Endothelial cell of umbilical vein (primary cell): Measurements from ENCODE around the gene CACNA2D1. TPM values are rescaled to one million over a fixed set of nuclear protein-coding genes. Genes with fewer than 3 reads are reported as not detected.

ENCODE experiments used
- BruUV-seq: library from RNA; stranded (reverse); fragments of 400-500 nt; replicated peaks from 2 replicates; lab custom pipeline; 2021; lab: Mats Ljungman, UMichigan
- CTCF ChIA-PET: fragments of 300-600, 350-600 bp; sonication (Branson Sonifier 250); formaldehyde crosslinking; loops from one replicate; lab custom pipeline; 2021; ENCODE audit warnings: antibody characterized with exemption, inconsistent platforms; lab: Charles Lee
- POLR2A ChIA-PET: fragments of 300-600, 350-600 bp; sonication (Branson Sonifier 250); formaldehyde crosslinking; loops from one replicate; lab custom pipeline; 2021; ENCODE audit warnings: antibody characterized with exemption, inconsistent platforms; lab: Charles Lee
- DNase-seq: peaks from one replicate; pipeline ENCODE4 v3.0.0-alpha.2; 2011; ENCODE audit warnings: low read depth, low spot score
- FAIRE-seq: peaks from 2 replicates; lab custom pipeline; 2011; peaks lifted over from hg19 to GRCh38; lab: Jason Lieb, UNC
- H2AFZ ChIP-seq: 2 replicates; pipeline ENCODE4 v1.6.0; 2012; ENCODE audit warnings: low read depth, low read length, control low read depth, inconsistent platforms
- H3K27ac ChIP-seq: 2 replicates; pipeline ENCODE4 v1.5.1; 2011; ENCODE audit warnings: low read depth, mild to moderate bottlenecking, control low read depth, low read length, moderate library complexity; ENCODE audit not compliant: insufficient read depth
- H3K27me3 ChIP-seq, 2 experiments: 2 replicates each; pipeline versions ENCODE4 v1.6.0 to v1.6.1; 2011; ENCODE audit warnings: low read length in 2 of 2, mixed read lengths in 1 of 2; ENCODE audit not compliant: control insufficient read depth in 2 of 2, insufficient read depth in 2 of 2
- H3K36me3 ChIP-seq, 2 experiments: 2 replicates in 1 of 2; 3 replicates in 1 of 2; pipeline ENCODE4 v1.5.1; 2011; ENCODE audit warnings: low read length in 2 of 2, mild to moderate bottlenecking in 1 of 2, moderate library complexity in 1 of 2; ENCODE audit not compliant: control insufficient read depth in 2 of 2, insufficient read depth in 2 of 2; ENCODE audit errors: extremely low read depth in 1 of 2
- H3K4me1 ChIP-seq: 3 replicates; pipeline ENCODE4 v1.5.1; 2011; ENCODE audit warnings: mild to moderate bottlenecking, low read length; ENCODE audit not compliant: control insufficient read depth, insufficient read depth; ENCODE audit errors: extremely low read depth
- H3K4me2 ChIP-seq: 2 replicates; pipeline ENCODE4 v1.6.1; 2011; ENCODE audit warnings: low read length, control low read depth, mixed read lengths; ENCODE audit not compliant: insufficient read depth
- H3K4me3 ChIP-seq, 3 experiments: fragments of 200-600 bp in 1 of 3; sonication (generic), shearing (Covaris generic) in 1 of 3; replicated peaks in 1 of 3; 2 replicates each; pipeline ENCODE4 v1.5.1; 2011 to 2016; ENCODE audit warnings: control low read depth in 3 of 3, low read length in 3 of 3, mild to moderate bottlenecking in 2 of 3, inconsistent platforms in 1 of 3, low read depth in 1 of 3, moderate library complexity in 1 of 3; ENCODE audit not compliant: insufficient read depth in 1 of 3
- H3K79me2 ChIP-seq: 2 replicates; pipeline ENCODE4 v1.6.0; 2012; ENCODE audit warnings: low read length, inconsistent platforms; ENCODE audit not compliant: control insufficient read depth, insufficient read depth
- H3K9ac ChIP-seq: replicated peaks from 2 replicates; pipeline ENCODE3; 2011; ENCODE audit warnings: low read length, control low read depth; ENCODE audit not compliant: insufficient read depth; ENCODE audit errors: extremely low read depth
- H3K9me1 ChIP-seq: replicated peaks from 3 replicates; pipeline ENCODE4 v1.6.0; 2011; ENCODE audit warnings: mild to moderate bottlenecking, low read length; ENCODE audit not compliant: control insufficient read depth, insufficient read depth; ENCODE audit errors: extremely low read depth
- H3K9me3 ChIP-seq: replicated peaks from 2 replicates; pipeline ENCODE4 v1.5.1; 2012; ENCODE audit warnings: low read length, inconsistent platforms; ENCODE audit not compliant: control insufficient read depth, insufficient read depth
- H4K20me1 ChIP-seq: replicated peaks from 2 replicates; pipeline ENCODE3; 2011; ENCODE audit warnings: mild to moderate bottlenecking, low read length; ENCODE audit not compliant: control insufficient read depth, insufficient read depth; ENCODE audit errors: extremely low read depth
- EZH2 ChIP-seq: IDR thresholded peaks from 2 replicates; pipeline ENCODE4 v1.6.1; 2012; ENCODE audit warnings: borderline replicate concordance, low read depth, mild to moderate bottlenecking, moderate library complexity, low read length, inconsistent platforms; ENCODE audit not compliant: severe bottlenecking
- FOS ChIP-seq: IDR thresholded peaks from 2 replicates; pipeline ENCODE4 v1.6.1; 2011; ENCODE audit warnings: mild to moderate bottlenecking, low read length, moderate library complexity, borderline replicate concordance; ENCODE audit not compliant: insufficient read depth
- GATA2 ChIP-seq: IDR thresholded peaks from 2 replicates; pipeline ENCODE4 v1.7.0; 2011; ENCODE audit warnings: low read depth, mild to moderate bottlenecking, moderate library complexity, mixed read lengths, low read length; ENCODE audit not compliant: insufficient read length, insufficient read depth
- JUN ChIP-seq: IDR thresholded peaks from 2 replicates; pipeline ENCODE4 v1.6.1; 2011; ENCODE audit warnings: borderline replicate concordance, low read depth; ENCODE audit not compliant: insufficient read length, insufficient read depth
- MYC ChIP-seq: IDR thresholded peaks from one replicate; pipeline ENCODE4 v1.6.1; 2011; ENCODE audit warnings: mild to moderate bottlenecking, low read depth, low read length
- POLR2A ChIP-seq: IDR thresholded peaks from 2 replicates; pipeline ENCODE4 v1.6.1; 2012; ENCODE audit warnings: low read depth, mild to moderate bottlenecking, control low read depth, low read length
- POLR2AphosphoS5 ChIP-seq: IDR thresholded peaks from 2 replicates; pipeline ENCODE4 v1.6.1; 2012; ENCODE audit warnings: low read depth, mild to moderate bottlenecking, control low read depth, low read length, moderate library complexity; ENCODE audit not compliant: insufficient read depth
- dilution Hi-C: fragments of 300-500 bp; cut with MboI; formaldehyde crosslinking; loops from one replicate; pipeline ENCODE4 v1.15.0; 2019; ENCODE audit warnings: low sequenced_read_pairs; ENCODE audit not compliant: extremely low pct_ligation_motif_present
- intact Hi-C: fragments of 100-400 bp; cut with micrococcal nuclease; formaldehyde crosslinking; loops from one replicate; pipeline ENCODE4 v1.10.0; 2022
- polyA plus RNA-seq, 4 experiments: library from polyadenylated mRNA; depleted of rRNA in 3 of 4; stranded (reverse) in 3 of 4; unstranded in 1 of 4; fragments of >200 nt; gene quantifications; 2 replicates each; pipeline versions ENCODE4 v1.2.1 to v1.2.3, GENCODE V29; 2011 to 2012; ENCODE audit warnings: missing spikeins in 1 of 4
- total RNA-seq: library from RNA; stranded (reverse); gene quantifications from 2 replicates; pipeline ENCODE4 v1.2.3, GENCODE V29; 2021
- TF ChIP-seq, protein P1 (sequence below), 2 donors: IDR thresholded peaks; 1 replicate in 1 of 2; 2 replicates in 1 of 2; pipeline ENCODE4 v1.5.1; 2011; ENCODE audit warnings: low read length in 2 of 2, mild to moderate bottlenecking in 2 of 2, moderate library complexity in 2 of 2, control low read depth in 1 of 2, inconsistent platforms in 1 of 2, low read depth in 1 of 2; ENCODE audit not compliant: insufficient read depth in 1 of 2; ENCODE audit errors: extremely low read depth in 1 of 2
- TF ChIP-seq, protein P2 (sequence below): IDR thresholded peaks from 2 replicates; pipeline ENCODE4 v1.6.1; 2011; ENCODE audit not compliant: insufficient read depth, insufficient read length

The CACNA2D1 gene
- total and polyA plus RNA-seq, 2 donors (not counting 3 experiments of a cell fraction or from before 2014, with no cell fraction given), result 4.1 to 38.6 TPM

DNA sequence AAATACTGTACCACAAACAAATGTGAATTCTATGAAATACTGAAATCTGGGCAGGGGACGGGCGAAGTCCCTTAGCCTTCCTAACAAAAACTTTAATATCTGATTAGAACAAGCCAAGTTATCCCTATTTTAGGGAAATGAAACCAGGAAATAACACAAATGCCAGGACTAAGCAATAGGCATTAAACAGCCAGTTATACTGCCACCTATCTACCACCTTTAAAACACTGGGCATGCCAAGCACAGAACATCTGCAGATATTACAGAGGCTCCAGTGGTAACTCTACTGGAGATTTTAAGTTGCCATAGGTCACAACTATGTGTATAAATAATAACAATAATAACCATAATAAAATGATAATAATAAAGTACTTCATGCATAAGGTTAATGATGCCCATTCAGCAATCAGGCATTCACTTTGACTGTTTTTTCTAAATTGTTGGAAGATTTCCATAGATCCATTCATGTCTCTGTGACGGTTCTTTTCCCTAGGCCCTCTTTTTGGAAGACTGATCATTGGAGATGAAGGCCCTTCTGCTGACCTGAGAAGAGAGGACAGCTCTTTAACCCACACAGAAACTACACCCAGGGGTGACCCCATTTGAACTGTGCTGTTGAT lies 195.7 kb downstream of the CACNA2D1 start:
- ChIA-PET POLR2A (no interaction called here), CTCF (interaction anchor here (1.3 to 1.8 kb wide), 2 partner anchors 10 to 14 kb away, joined by 7 to 11 read pairs; no protein-coding TSS in a partner anchor)
- Histone ChIP-seq H2AFZ (no peak overlapping the region), H3K9ac (no peak overlapping the region), H3K9me3 (no peaks in the 10 kb centered on the region), H3K36me3 (no peaks in the 10 kb centered on the region), H3K4me3 (no peak overlapping the region), H3K27ac (no peak overlapping the region), H3K9me1 (no peaks in the 10 kb centered on the region), H3K79me2 (no peaks in the 10 kb centered on the region), H3K4me1 (no peaks in the 10 kb centered on the region), H4K20me1 (no peaks in the 10 kb centered on the region), H3K27me3 (no peaks in the 10 kb centered on the region), H3K4me2 (no peak overlapping the region)
- TF ChIP-seq, protein P1, sequence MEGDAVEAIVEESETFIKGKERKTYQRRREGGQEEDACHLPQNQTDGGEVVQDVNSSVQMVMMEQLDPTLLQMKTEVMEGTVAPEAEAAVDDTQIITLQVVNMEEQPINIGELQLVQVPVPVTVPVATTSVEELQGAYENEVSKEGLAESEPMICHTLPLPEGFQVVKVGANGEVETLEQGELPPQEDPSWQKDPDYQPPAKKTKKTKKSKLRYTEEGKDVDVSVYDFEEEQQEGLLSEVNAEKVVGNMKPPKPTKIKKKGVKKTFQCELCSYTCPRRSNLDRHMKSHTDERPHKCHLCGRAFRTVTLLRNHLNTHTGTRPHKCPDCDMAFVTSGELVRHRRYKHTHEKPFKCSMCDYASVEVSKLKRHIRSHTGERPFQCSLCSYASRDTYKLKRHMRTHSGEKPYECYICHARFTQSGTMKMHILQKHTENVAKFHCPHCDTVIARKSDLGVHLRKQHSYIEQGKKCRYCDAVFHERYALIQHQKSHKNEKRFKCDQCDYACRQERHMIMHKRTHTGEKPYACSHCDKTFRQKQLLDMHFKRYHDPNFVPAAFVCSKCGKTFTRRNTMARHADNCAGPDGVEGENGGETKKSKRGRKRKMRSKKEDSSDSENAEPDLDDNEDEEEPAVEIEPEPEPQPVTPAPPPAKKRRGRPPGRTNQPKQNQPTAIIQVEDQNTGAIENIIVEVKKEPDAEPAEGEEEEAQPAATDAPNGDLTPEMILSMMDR (IDR thresholded peaks at IDR 0.05; ENCODE audit: extremely low read depth in 1 of 2, insufficient read depth in 1 of 2, low read depth in 1 of 2, low read length in 2 of 2), result peak; percentile 54 to 55
- no peak for TF ChIP-seq FOS
- intact Hi-C loops, result no loop called here
- DNase-seq (no peak), FAIRE-seq (peak; percentile 59)
- dilution Hi-C loops, result no loop called here
- BruUV-seq, result no TSS peak

- Histone ChIP-seq H3K27me3 (no peaks in the 10 kb centered on the region), H3K4me3 (no peak overlapping the region), H3K9ac (no peak overlapping the region), H3K36me3 (no peaks in the 10 kb centered on the region), H3K79me2 (no peaks in the 10 kb centered on the region), H2AFZ (no peak overlapping the region), H3K27ac (no peak overlapping the region), H3K9me3 (no peaks in the 10 kb centered on the region), H3K4me2 (no peak overlapping the region), H3K4me1 (no peaks in the 10 kb centered on the region), H3K9me1 (no peaks in the 10 kb centered on the region), H4K20me1 (no peaks in the 10 kb centered on the region)
- intact Hi-C loops (no loop called here), dilution Hi-C loops (no loop called here)
- ChIA-PET CTCF (interaction anchor here (1.2 kb wide), 1 partner anchor 11 kb away, joined by 4 read pairs; no protein-coding TSS in a partner anchor), POLR2A (no interaction called here)
- no TSS peak for BruUV-seq
- no peak for FAIRE-seq
- TF ChIP-seq JUN (no peak), GATA2 (no peak), MYC (no peak), FOS (no peak), EZH2 (no peak), POLR2A (no peak), POLR2AphosphoS5 (no peak)
- TF ChIP-seq, protein P2, sequence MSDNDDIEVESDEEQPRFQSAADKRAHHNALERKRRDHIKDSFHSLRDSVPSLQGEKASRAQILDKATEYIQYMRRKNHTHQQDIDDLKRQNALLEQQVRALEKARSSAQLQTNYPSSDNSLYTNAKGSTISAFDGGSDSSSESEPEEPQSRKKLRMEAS, result no peak
- TF ChIP-seq, protein P1 (IDR thresholded peaks at IDR 0.05; ENCODE audit: extremely low read depth in 1 of 2, insufficient read depth in 1 of 2, low read depth in 1 of 2, low read length in 2 of 2), result no peak
- no peak for DNase-seq
Observed at GRCh38 chr7:82244947-82245517, 198.5 kb downstream of the CACNA2D1 start.
